Neuronal stem cell (in vitro differentiated cells): ENCODE results near the gene HAUS5. TPM values are rescaled to one million over a fixed set of nuclear protein-coding genes. Genes with fewer than 3 reads are reported as not detected.

ENCODE experiments used
- DNase-seq: peaks from one replicate; pipeline ENCODE4 v3.0.0-alpha.2; 2013; ENCODE audit warnings: low spot score
- H2AFZ ChIP-seq: one replicate; pipeline ENCODE4 v1.6.1; 2013; ENCODE audit warnings: mild to moderate bottlenecking, low read length, inconsistent platforms
- H2AK5ac ChIP-seq: 2 replicates; pipeline ENCODE4 v1.6.1; 2013; ENCODE audit warnings: low read depth, mild to moderate bottlenecking, inconsistent platforms, low read length, moderate library complexity, mixed read lengths
- H2BK120ac ChIP-seq: 2 replicates; pipeline ENCODE4 v1.6.1; 2013; ENCODE audit warnings: low read depth, mild to moderate bottlenecking, inconsistent platforms, low read length, moderate library complexity, mixed read lengths
- H2BK12ac ChIP-seq: one replicate; pipeline ENCODE4 v1.6.1; 2013; ENCODE audit warnings: low read length, inconsistent platforms
- H2BK15ac ChIP-seq: 2 replicates; pipeline ENCODE4 v1.6.1; 2013; ENCODE audit warnings: mild to moderate bottlenecking, low read length, inconsistent platforms, mixed read lengths
- H2BK5ac ChIP-seq: one replicate; pipeline ENCODE4 v1.6.1; 2013; ENCODE audit warnings: inconsistent platforms, mild to moderate bottlenecking, low read length, moderate library complexity
- H3K14ac ChIP-seq: one replicate; pipeline ENCODE4 v1.6.1; 2013; ENCODE audit warnings: low read length, inconsistent platforms
- H3K18ac ChIP-seq: 2 replicates; pipeline ENCODE4 v1.6.1; 2013; ENCODE audit warnings: low read length, inconsistent platforms
- H3K23ac ChIP-seq: 2 replicates; pipeline ENCODE4 v1.6.1; 2013; ENCODE audit warnings: low read depth, mild to moderate bottlenecking, mixed read lengths, low read length, inconsistent platforms; ENCODE audit not compliant: poor library complexity
- H3K27ac ChIP-seq: replicated peaks from 3 replicates; pipeline ENCODE4 v1.5.1; 2013; ENCODE audit warnings: low read length, inconsistent platforms
- H3K27me3 ChIP-seq, 3 experiments: 2 replicates each; pipeline ENCODE4 v1.6.1; 2013; ENCODE audit warnings: low read length in 3 of 3, mild to moderate bottlenecking in 2 of 3, inconsistent platforms in 1 of 3, low read depth in 1 of 3, mixed read lengths in 1 of 3, moderate library complexity in 1 of 3; ENCODE audit not compliant: control insufficient read depth in 3 of 3, insufficient read depth in 3 of 3
- H3K36me3 ChIP-seq, 2 donors: replicated peaks in 1 of 2; 2 replicates each; pipeline ENCODE4 v1.6.1; 2013; ENCODE audit warnings: low read length in 2 of 2; ENCODE audit not compliant: control insufficient read depth in 2 of 2, insufficient read depth in 2 of 2
- H3K4ac ChIP-seq: 2 replicates; pipeline ENCODE4 v1.6.1; 2013; ENCODE audit warnings: inconsistent platforms, mild to moderate bottlenecking, low read length, moderate library complexity
- H3K4me1 ChIP-seq, 2 donors: 1 replicate in 1 of 2; 2 replicates in 1 of 2; pipeline ENCODE4 v1.6.1; 2013; ENCODE audit warnings: low read length in 2 of 2, low read depth in 1 of 2; ENCODE audit not compliant: control insufficient read depth in 2 of 2, insufficient read depth in 1 of 2
- H3K4me2 ChIP-seq: one replicate; pipeline ENCODE4 v1.6.1; 2013; ENCODE audit warnings: mild to moderate bottlenecking, low read length, inconsistent platforms; ENCODE audit not compliant: insufficient read depth, poor library complexity, severe bottlenecking
- H3K4me3 ChIP-seq, 2 donors: 2 replicates each; pipeline ENCODE4 v1.5.1; 2013; ENCODE audit warnings: low read length in 2 of 2, mild to moderate bottlenecking in 2 of 2, inconsistent platforms in 1 of 2, moderate library complexity in 1 of 2
- H3K79me1 ChIP-seq: one replicate; pipeline ENCODE4 v1.6.1; 2013; ENCODE audit warnings: low read depth, mild to moderate bottlenecking, inconsistent platforms, low read length, moderate library complexity
- H3K9ac ChIP-seq: one replicate; pipeline ENCODE4 v1.6.1; 2013; ENCODE audit warnings: mild to moderate bottlenecking, low read depth, low read length, inconsistent platforms; ENCODE audit not compliant: poor library complexity
- H3K9me3 ChIP-seq, 2 donors: replicated peaks in 1 of 2; 2 replicates each; pipeline versions ENCODE3 to v1.6.1; 2013; ENCODE audit warnings: low read length in 2 of 2, mild to moderate bottlenecking in 2 of 2, inconsistent platforms in 1 of 2, low read depth in 1 of 2, mixed read lengths in 1 of 2, moderate library complexity in 1 of 2; ENCODE audit not compliant: control insufficient read depth in 2 of 2, insufficient read depth in 1 of 2
- H4K8ac ChIP-seq: one replicate; pipeline ENCODE4 v1.6.1; 2013; ENCODE audit warnings: low read depth, mild to moderate bottlenecking, inconsistent platforms, low read length, moderate library complexity
- H4K91ac ChIP-seq: one replicate; pipeline ENCODE4 v1.6.1; 2013; ENCODE audit warnings: low read length, low read depth, mild to moderate bottlenecking, inconsistent platforms; ENCODE audit not compliant: poor library complexity
- WGBS, 2 donors: extraction: QIAGEN DNeasy Blood & Tissue Kit; methylation state at CpG; one replicate each; pipeline ENCODE4 v1.1.7; 2013; ENCODE audit warnings: missing lambda C conversion rate in 2 of 2, mixed read lengths in 1 of 2; ENCODE audit not compliant: insufficient read length in 2 of 2, insufficient replicate concordance in 1 of 2; ENCODE audit errors: extremely low coverage in 2 of 2; 5-methylcytosine and 5-hydroxymethylcytosine counted together
- polyA plus RNA-seq, 2 experiments: library from polyadenylated mRNA; stranded (reverse); fragments of 200-250 nt; gene quantifications; one replicate each; pipeline ENCODE4 v1.2.3, GENCODE V29; 2013

The HAUS5 gene, protein sequence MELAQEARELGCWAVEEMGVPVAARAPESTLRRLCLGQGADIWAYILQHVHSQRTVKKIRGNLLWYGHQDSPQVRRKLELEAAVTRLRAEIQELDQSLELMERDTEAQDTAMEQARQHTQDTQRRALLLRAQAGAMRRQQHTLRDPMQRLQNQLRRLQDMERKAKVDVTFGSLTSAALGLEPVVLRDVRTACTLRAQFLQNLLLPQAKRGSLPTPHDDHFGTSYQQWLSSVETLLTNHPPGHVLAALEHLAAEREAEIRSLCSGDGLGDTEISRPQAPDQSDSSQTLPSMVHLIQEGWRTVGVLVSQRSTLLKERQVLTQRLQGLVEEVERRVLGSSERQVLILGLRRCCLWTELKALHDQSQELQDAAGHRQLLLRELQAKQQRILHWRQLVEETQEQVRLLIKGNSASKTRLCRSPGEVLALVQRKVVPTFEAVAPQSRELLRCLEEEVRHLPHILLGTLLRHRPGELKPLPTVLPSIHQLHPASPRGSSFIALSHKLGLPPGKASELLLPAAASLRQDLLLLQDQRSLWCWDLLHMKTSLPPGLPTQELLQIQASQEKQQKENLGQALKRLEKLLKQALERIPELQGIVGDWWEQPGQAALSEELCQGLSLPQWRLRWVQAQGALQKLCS
- 16.2 TPM for polyA plus RNA-seq (2013, experiment 1 of 2)
- 16.1 TPM for polyA plus RNA-seq (2013, experiment 2 of 2)

DNA sequence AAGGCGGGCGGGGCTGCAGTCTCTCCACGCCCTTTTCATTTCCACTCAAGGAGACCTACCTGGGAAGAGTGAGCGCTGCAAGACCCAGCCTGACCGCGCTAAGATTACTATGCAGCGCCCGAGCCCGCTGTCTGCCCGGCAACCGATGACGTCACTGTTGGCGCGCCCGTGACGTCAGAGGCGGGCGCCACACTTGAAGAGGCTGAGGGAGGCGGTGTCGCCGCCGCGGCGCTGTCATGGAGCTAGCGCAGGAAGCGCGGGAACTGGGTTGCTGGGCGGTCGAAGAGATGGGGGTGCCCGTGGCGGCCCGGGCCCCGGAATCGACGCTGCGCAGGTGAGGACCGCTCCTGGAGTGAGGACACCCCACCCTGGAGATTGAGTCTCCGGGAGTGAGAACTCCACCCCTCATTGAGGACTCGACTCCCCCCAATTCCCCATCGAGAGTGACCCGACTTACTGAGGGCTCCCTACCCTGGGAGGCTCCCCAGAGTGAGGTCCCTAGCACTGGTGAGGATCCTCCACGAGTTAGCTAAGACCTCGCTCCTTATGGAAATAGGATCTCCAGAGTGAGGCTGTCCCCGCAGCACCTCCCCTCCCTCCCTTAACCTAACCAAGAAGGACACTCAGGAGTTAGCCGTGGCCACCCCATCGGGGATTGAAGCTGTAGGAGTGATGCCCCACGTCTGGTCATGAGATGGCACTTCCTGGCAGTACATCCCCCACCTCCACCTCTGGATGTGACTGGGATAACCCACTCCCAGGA is at the start of gene HAUS5:
HAUS5 (plus strand) TSS at position 177 of the 763 bp plus-strand sequence; CDS start at position 237, 60 bp downstream.
- H3K27ac ChIP-seq = no peak within 1 kb of the TSS
- no peaks in the 10 kb centered on the region for H3K27me3 ChIP-seq
- peaks cover 4% of the 10 kb centered on the region for H3K79me1 ChIP-seq
- no peak within 1 kb of the TSS for H3K4ac ChIP-seq
- H3K4me3 ChIP-seq = peak within 1 kb of the TSS; percentile 88 to 89
- no peak within 1 kb of the TSS for H4K91ac ChIP-seq
- H3K9ac ChIP-seq = peak within 1 kb of the TSS; percentile 96
- H3K18ac ChIP-seq = peak within 1 kb of the TSS; percentile 97
- no peak within 1 kb of the TSS for H2BK120ac ChIP-seq
- peaks cover 0 to 3% of the 10 kb centered on the region in 2 donors for H3K9me3 ChIP-seq
- peaks cover 20 to 34% of the 10 kb centered on the region in 2 donors for H3K36me3 ChIP-seq
- no peak within 1 kb of the TSS for H2BK12ac ChIP-seq
- peak within 1 kb of the TSS; percentile 14 for H3K14ac ChIP-seq
- H3K4me1 ChIP-seq = peaks cover 0 to 2% of the 10 kb centered on the region in 2 donors
- H3K4me2 ChIP-seq = peak within 1 kb of the TSS; percentile 91
- H2BK15ac ChIP-seq = peak within 1 kb of the TSS; percentile 14
- H4K8ac ChIP-seq = peak within 1 kb of the TSS; percentile 99
- peak within 1 kb of the TSS; percentile 93 for H2AK5ac ChIP-seq
- no peak within 1 kb of the TSS for H2BK5ac ChIP-seq
- peak within 1 kb of the TSS; percentile 96 for H2AFZ ChIP-seq
- no CpG with 5 or more reads among the region's 47 CpGs for WGBS, 2 donors
- H3K23ac ChIP-seq = peak within 1 kb of the TSS; percentile 69
- DNase-seq = peak; percentile 95

DNA sequence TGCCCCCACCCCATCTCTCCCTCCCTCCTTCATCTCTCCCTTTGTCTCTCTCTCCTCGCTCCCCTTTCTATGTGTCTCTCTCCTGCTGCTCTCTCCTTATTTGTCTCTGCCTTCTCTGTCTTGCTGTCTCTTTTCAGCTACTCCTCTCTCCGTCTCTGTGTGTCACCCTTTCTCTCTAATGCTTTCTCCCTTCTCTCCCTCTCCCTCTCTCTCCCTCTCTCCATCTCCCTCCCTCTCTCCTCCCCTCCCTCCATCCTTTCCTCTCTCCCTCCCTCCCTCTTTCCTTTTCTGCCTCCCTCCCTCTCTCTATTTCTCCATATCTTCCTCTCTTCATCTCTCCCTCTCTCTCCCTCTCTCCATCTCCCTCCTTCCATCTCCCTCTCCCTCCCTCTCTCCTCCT is 49.8 kb upstream of the HAUS5 start:
- Histone ChIP-seq H2BK5ac (no peak overlapping the region), H2AFZ (peak overlapping the region; percentile 63), H3K27ac (no peak overlapping the region), H3K14ac (no peak overlapping the region), H3K23ac (no peak overlapping the region), H3K4me2 (no peak overlapping the region), H2BK120ac (no peak overlapping the region), H2BK15ac (no peak overlapping the region), H4K91ac (no peak overlapping the region), H2AK5ac (no peak overlapping the region), H3K4me3 (no peak overlapping the region), H3K36me3 (no peaks in the 10 kb centered on the region), H4K8ac (no peak overlapping the region), H3K9ac (no peak overlapping the region), H3K27me3 (peaks cover 2 to 52% (median 23%) of the 10 kb centered on the region in 3 experiments), H3K4me1 (peaks cover 0 to 3% of the 10 kb centered on the region in 2 donors), H3K9me3 (peaks cover 0 to 4% of the 10 kb centered on the region in 2 donors), H3K18ac (no peak overlapping the region), H2BK12ac (no peak overlapping the region), H3K79me1 (peaks cover 2% of the 10 kb centered on the region), H3K4ac (no peak overlapping the region)
- no peak for DNase-seq
- no CpG with 5 or more reads among the region's 2 CpGs for WGBS, 2 donors

- DNase-seq = no peak
- H3K27ac ChIP-seq = no peak within 1 kb of the TSS
- peaks cover 0 to 4% of the 10 kb centered on the region in 2 donors for H3K9me3 ChIP-seq
- no peak within 1 kb of the TSS for H3K18ac ChIP-seq
- no peaks in the 10 kb centered on the region for H3K36me3 ChIP-seq
- H2BK5ac ChIP-seq = no peak within 1 kb of the TSS
- H3K4me1 ChIP-seq = peaks cover 0 to 2% of the 10 kb centered on the region in 2 donors
- H4K8ac ChIP-seq = no peak within 1 kb of the TSS
- H2BK15ac ChIP-seq = peak within 1 kb of the TSS; percentile 58
- H3K79me1 ChIP-seq = peaks cover 2% of the 10 kb centered on the region
- H2AK5ac ChIP-seq = peak within 1 kb of the TSS; percentile 74
- no peak within 1 kb of the TSS for H2BK120ac ChIP-seq
- H3K27me3 ChIP-seq = peaks cover 2 to 49% (median 22%) of the 10 kb centered on the region in 3 experiments
- peak within 1 kb of the TSS; percentile 52 for H3K23ac ChIP-seq
- no peak within 1 kb of the TSS for H4K91ac ChIP-seq
- no CpG with 5 or more reads among the region's 15 CpGs for WGBS, 2 donors
- H3K4ac ChIP-seq = no peak within 1 kb of the TSS
- no peak within 1 kb of the TSS for H3K9ac ChIP-seq
- H3K4me2 ChIP-seq = no peak within 1 kb of the TSS
- H2AFZ ChIP-seq = peak within 1 kb of the TSS; percentile 63
- no peak within 1 kb of the TSS for H3K4me3 ChIP-seq
- H2BK12ac ChIP-seq = no peak within 1 kb of the TSS
- H3K14ac ChIP-seq = peak within 1 kb of the TSS; percentile 47
These were observed 49.2 kb upstream of the HAUS5 start, which contains the start of gene ATP4A for GRCh38 chr19:35563207-35563829. Gene ATP4A, minus strand, starts transcription at chr19:35563658. Its CDS starts 29 bp downstream, at chr19:35563629.
